ENCODE measurements around the gene GFM1. TPM values are rescaled to one million over a fixed set of nuclear protein-coding genes. Genes with fewer than 3 reads are reported as not detected.

GFM1 gene
- total and polyA plus RNA-seq, 2 experiments from 2014 or later: 39.8 to 53.2 TPM

GRCh38 chr3:158663246-158663645 is 18.9 kb downstream of the GFM1 start:
- Histone ChIP-seq H3K4me3 (no peak overlapping the region), H3K4me1 (ENCODE audit: low read depth) (no peaks in the 10 kb centered on the region), H3K36me3 (peaks cover 64% of the 10 kb centered on the region), H3K27ac (no peak overlapping the region), H3K27me3 (no peaks in the 10 kb centered on the region), H3K9me3 (ENCODE audit: low read depth) (no peaks in the 10 kb centered on the region)
- no peak for DNase-seq (ENCODE audit: low read depth in 1 of 2, low spot score in 1 of 2)
- no peak for TF ChIP-seq CTCF (IDR thresholded peaks at IDR 0.05; ENCODE audit: low read depth, low read length)

- Histone ChIP-seq H3K27ac (no peak overlapping the region), H3K4me3 (no peak overlapping the region), H3K9me3 (ENCODE audit: low read depth) (no peaks in the 10 kb centered on the region), H3K36me3 (peaks cover 67% of the 10 kb centered on the region), H3K27me3 (no peaks in the 10 kb centered on the region), H3K4me1 (ENCODE audit: low read depth) (no peaks in the 10 kb centered on the region)
- no peak for DNase-seq (ENCODE audit: low read depth in 1 of 2, low spot score in 1 of 2)
- TF ChIP-seq CTCF (IDR thresholded peaks at IDR 0.05; ENCODE audit: low read depth, low read length): no peak
Observed at GRCh38 chr3:158663832-158664231, 19.5 kb downstream of the GFM1 start.

- H3K4me3 ChIP-seq: no peak overlapping the region
- TF ChIP-seq CTCF (IDR thresholded peaks at IDR 0.05; ENCODE audit: low read depth, low read length): no peak
- H3K27me3 ChIP-seq: no peaks in the 10 kb centered on the region
- H3K4me1 ChIP-seq (ENCODE audit: low read depth): peaks cover under 1% of the 10 kb centered on the region
- peaks cover 65% of the 10 kb centered on the region for H3K36me3 ChIP-seq
- DNase-seq (ENCODE audit: low read depth in 1 of 2, low spot score in 1 of 2): no peak
- no peaks in the 10 kb centered on the region for H3K9me3 ChIP-seq (ENCODE audit: low read depth)
- no peak overlapping the region for H3K27ac ChIP-seq
Observed at GRCh38 chr3:158666416-158666815, 22.1 kb downstream of the GFM1 start.

GRCh38 chr3:158668506-158668905 is 24.2 kb downstream of the GFM1 start:
- peaks cover 47% of the 10 kb centered on the region for H3K36me3 ChIP-seq
- no peaks in the 10 kb centered on the region for H3K27me3 ChIP-seq
- H3K4me3 ChIP-seq: no peak overlapping the region
- no peak for TF ChIP-seq CTCF (IDR thresholded peaks at IDR 0.05; ENCODE audit: low read depth, low read length)
- no peaks in the 10 kb centered on the region for H3K9me3 ChIP-seq (ENCODE audit: low read depth)
- H3K27ac ChIP-seq: no peak overlapping the region
- peak in 1 of 2 donors; percentile 89 for DNase-seq (ENCODE audit: low read depth in 1 of 2, low spot score in 1 of 2)
- peaks cover 7% of the 10 kb centered on the region for H3K4me1 ChIP-seq (ENCODE audit: low read depth)

GRCh38 chr3:158671821-158672214 is 27.5 kb downstream of the GFM1 start:
- Histone ChIP-seq H3K4me1 (ENCODE audit: low read depth) (peaks cover 7% of the 10 kb centered on the region), H3K27me3 (no peaks in the 10 kb centered on the region), H3K4me3 (peak overlapping the region; percentile 42), H3K9me3 (ENCODE audit: low read depth) (no peaks in the 10 kb centered on the region), H3K27ac (peak overlapping the region; percentile 61), H3K36me3 (peaks cover 30% of the 10 kb centered on the region)
- DNase-seq (ENCODE audit: low read depth in 1 of 2, low spot score in 1 of 2): peak; percentile 4 to 35
- no peak for TF ChIP-seq CTCF (IDR thresholded peaks at IDR 0.05; ENCODE audit: low read depth, low read length)

Data from cardiac muscle cell (in vitro differentiated cells and primary cell).